IPS-18c (cell line): ENCODE data around the gene HAUS7.

ENCODE experiments used
- H3K4me3 ChIP-seq: 2 replicates; pipeline ENCODE4 v1.7.0; 2013; ENCODE audit warnings: low read depth, mild to moderate bottlenecking, low read length, moderate library complexity; ENCODE audit not compliant: insufficient read depth
- H3K9me3 ChIP-seq: one replicate; pipeline ENCODE4 v1.6.1; 2013; ENCODE audit warnings: mild to moderate bottlenecking, low read length, moderate library complexity; ENCODE audit not compliant: control insufficient read depth, insufficient read depth

Gene HAUS7

GRCh38 chrX:153439977-153440376 lies 30.4 kb downstream of the HAUS7 start:
- H3K9me3 ChIP-seq, result peaks cover 20% of the 10 kb centered on the region
- H3K4me3 ChIP-seq, result no peak overlapping the region

GRCh38 chrX:153438532-153438931 lies 31.8 kb downstream of the HAUS7 start:
- Histone ChIP-seq H3K4me3 (no peak overlapping the region), H3K9me3 (peaks cover 22% of the 10 kb centered on the region)

GRCh38 chrX:153435845-153436244 lies 34.5 kb downstream of the HAUS7 start:
- peaks cover 16% of the 10 kb centered on the region for H3K9me3 ChIP-seq
- H3K4me3 ChIP-seq, result no peak overlapping the region

- Histone ChIP-seq H3K9me3 (peaks cover 10% of the 10 kb centered on the region), H3K4me3 (no peak overlapping the region)
Measured at GRCh38 chrX:153434801-153435200, 35.6 kb downstream of the HAUS7 start.

GRCh38 chrX:153433781-153434285 lies 36.5 kb downstream of the HAUS7 start:
- H3K4me3 ChIP-seq, result no peak overlapping the region
- peaks cover 8% of the 10 kb centered on the region for H3K9me3 ChIP-seq

GRCh38 chrX:153433161-153433680 lies 37.2 kb downstream of the HAUS7 start:
- H3K4me3 ChIP-seq, result no peak overlapping the region
- H3K9me3 ChIP-seq, result peaks cover 8% of the 10 kb centered on the region

GRCh38 chrX:153430796-153431195 lies 39.6 kb downstream of the HAUS7 start:
- Histone ChIP-seq H3K4me3 (no peak overlapping the region), H3K9me3 (peaks cover 8% of the 10 kb centered on the region)

- no peak overlapping the region for H3K4me3 ChIP-seq
- peaks cover 4% of the 10 kb centered on the region for H3K9me3 ChIP-seq
Measured at GRCh38 chrX:153426204-153426603, 44.2 kb downstream of the HAUS7 start.

- H3K9me3 ChIP-seq, result peaks cover 4% of the 10 kb centered on the region
- no peak overlapping the region for H3K4me3 ChIP-seq
Measured at GRCh38 chrX:153423652-153424051, 46.7 kb downstream of the HAUS7 start.

- Histone ChIP-seq H3K9me3 (peaks cover 9% of the 10 kb centered on the region), H3K4me3 (no peak overlapping the region)
Measured at GRCh38 chrX:153421856-153422255, 48.5 kb downstream of the HAUS7 start.

GRCh38 chrX:153420851-153421599 lies 49.4 kb downstream of the HAUS7 start:
- peaks cover 9% of the 10 kb centered on the region for H3K9me3 ChIP-seq
- H3K4me3 ChIP-seq, result no peak overlapping the region

- H3K9me3 ChIP-seq, result peaks cover 14% of the 10 kb centered on the region
- H3K4me3 ChIP-seq, result no peak overlapping the region
Measured at GRCh38 chrX:153417637-153418036, 52.7 kb downstream of the HAUS7 start.

- Histone ChIP-seq H3K9me3 (peaks cover 12% of the 10 kb centered on the region), H3K4me3 (no peak overlapping the region)
Measured at GRCh38 chrX:153416781-153417450, 53.5 kb downstream of the HAUS7 start.

- no peak overlapping the region for H3K4me3 ChIP-seq
Measured at GRCh38 chrX:153414856-153415510, 55.4 kb downstream of the HAUS7 start.

GRCh38 chrX:153413731-153414130 lies 56.6 kb downstream of the HAUS7 start:
- Histone ChIP-seq H3K9me3 (peaks cover 17% of the 10 kb centered on the region), H3K4me3 (no peak overlapping the region)

More at GRCh38 chrX:153414856-153415510, 55.4 kb downstream of the HAUS7 start:
- peaks cover 15% of the 10 kb centered on the region for H3K9me3 ChIP-seq

GRCh38 chrX:153412746-153413720 lies 57.3 kb downstream of the HAUS7 start:
- Histone ChIP-seq H3K4me3 (no peak overlapping the region), H3K9me3 (peaks cover 17% of the 10 kb centered on the region)
